ENCODE data around the gene COA7. TPM values are rescaled to one million over a fixed set of nuclear protein-coding genes. Genes with fewer than 3 reads are reported as not detected.

Gene COA7
- total RNA-seq, 1 experiment from 2014 or later, result 38.9 TPM

- Mint-ChIP-seq H3K27me3 (ENCODE audit: insufficient read depth, unreplicated experiment) (no peaks in the 10 kb centered on the region), H3K27ac (ENCODE audit: low read depth, unreplicated experiment) (no peak overlapping the region), H3K9me3 (ENCODE audit: unreplicated experiment) (no peaks in the 10 kb centered on the region), H3K4me3 (ENCODE audit: unreplicated experiment) (no peak overlapping the region), H3K4me1 (ENCODE audit: insufficient read depth, unreplicated experiment) (peaks cover 53% of the 10 kb centered on the region), H3K36me3 (ENCODE audit: insufficient read depth, unreplicated experiment) (peaks cover 5% of the 10 kb centered on the region)
- intact Hi-C loops (cut with micrococcal nuclease), result loop anchor here (10.0 kb wide), 1 partner anchor 196 kb away; no protein-coding TSS in a partner anchor
- ChIA-PET POLR2A (interaction anchor here (0.7 to 13.1 kb wide), 10 partner anchors 11 to 257 kb away, joined by 3 to 284 read pairs (median 10); partner anchors contain the start of genes ORC1, PRPF38A and TUT4), CTCF (interaction anchor here (1.7 to 1.8 kb wide), 2 partner anchors 20 to 26 kb away, joined by 9 read pairs; no protein-coding TSS in a partner anchor)
- no peak for DNase-seq (ENCODE audit: unreplicated experiment)
- no TSS peak for BruUV-seq (replicated peaks)
- TF ChIP-seq CTCF (IDR thresholded peaks at IDR 0.05; ENCODE audit: unreplicated experiment), result no peak
These were observed 37.3 kb downstream of the COA7 start for GRCh38 chr1:52660807-52661206.

DNA sequence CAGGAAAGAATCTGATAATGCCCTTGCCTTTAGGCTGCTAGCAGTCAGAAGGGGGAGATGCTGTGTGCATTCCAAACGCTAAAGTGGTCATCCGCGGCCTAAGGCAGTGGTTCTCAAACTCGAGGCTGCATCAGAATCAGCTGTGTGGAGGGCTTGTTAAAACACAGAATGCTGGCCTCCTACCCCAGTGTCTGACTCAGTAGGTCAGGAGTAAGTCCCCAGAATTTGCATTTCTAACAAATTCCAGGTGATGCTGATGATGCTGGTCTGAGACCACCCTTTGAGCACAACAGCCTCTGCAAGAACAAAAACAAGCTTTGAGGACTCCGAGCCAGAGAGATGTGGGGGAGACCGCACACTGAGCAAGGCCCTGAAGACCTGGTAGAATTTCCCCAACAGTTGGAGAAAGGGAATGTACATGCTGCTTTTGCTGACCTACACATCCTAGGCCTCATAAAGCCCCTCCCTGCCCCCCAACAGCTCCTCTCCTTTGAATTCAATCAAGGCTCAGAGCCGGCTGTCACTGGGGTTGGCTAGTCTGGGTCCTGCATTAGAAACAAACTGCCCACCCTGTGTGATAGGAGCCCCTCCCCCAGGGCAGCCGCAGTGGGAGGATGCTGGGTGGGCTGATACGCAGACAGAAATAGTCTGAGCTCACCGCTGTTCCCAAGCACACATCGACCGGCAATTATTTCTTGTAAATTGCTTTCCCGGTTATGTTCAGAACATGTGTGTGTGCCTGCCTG lies 38.1 kb downstream of the COA7 start:
- ChIA-PET POLR2A (interaction anchor here (0.7 to 13.1 kb wide), 16 partner anchors 8 to 256 kb away, joined by 3 to 284 read pairs (median 4); partner anchors contain the start of genes ORC1, PRPF38A and TUT4), CTCF (interaction anchor here (0.6 to 1.8 kb wide), 5 partner anchors 9 to 590 kb away, joined by 3 to 9 read pairs (median 9); no protein-coding TSS in a partner anchor)
- DNase-seq (ENCODE audit: unreplicated experiment), result no peak
- Mint-ChIP-seq H3K27me3 (ENCODE audit: insufficient read depth, unreplicated experiment) (no peaks in the 10 kb centered on the region), H3K9me3 (ENCODE audit: unreplicated experiment) (no peaks in the 10 kb centered on the region), H3K4me1 (ENCODE audit: insufficient read depth, unreplicated experiment) (peaks cover 49% of the 10 kb centered on the region), H3K27ac (ENCODE audit: low read depth, unreplicated experiment) (peak overlapping the region; percentile 90), H3K36me3 (ENCODE audit: insufficient read depth, unreplicated experiment) (peaks cover 5% of the 10 kb centered on the region), H3K4me3 (ENCODE audit: unreplicated experiment) (peak overlapping the region; percentile 18)
- no peak for TF ChIP-seq CTCF (IDR thresholded peaks at IDR 0.05; ENCODE audit: unreplicated experiment)
- BruUV-seq (replicated peaks), result no TSS peak
- intact Hi-C loops (cut with micrococcal nuclease), result loop anchor here (2.0 to 10.0 kb wide), 2 partner anchors 107 to 195 kb away; partner anchors contain the start of gene TUT4

GRCh38 chr1:52659356-52659755 lies 38.8 kb downstream of the COA7 start:
- H3K36me3 Mint-ChIP-seq (ENCODE audit: insufficient read depth, unreplicated experiment), result peaks cover 5% of the 10 kb centered on the region
- intact Hi-C loops (cut with micrococcal nuclease), result loop anchor here (2.0 kb wide), 1 partner anchor 107 kb away; the partner anchor contains the start of gene TUT4
- ChIA-PET CTCF (interaction anchor here (0.6 to 1.8 kb wide), 3 partner anchors 9 to 590 kb away, joined by 3 to 9 read pairs (median 9); no protein-coding TSS in a partner anchor), POLR2A (interaction anchor here (0.8 to 13.1 kb wide), 17 partner anchors 9 to 254 kb away, joined by 3 to 284 read pairs (median 5); partner anchors contain the start of gene TUT4)
- H3K4me1 Mint-ChIP-seq (ENCODE audit: insufficient read depth, unreplicated experiment), result peaks cover 47% of the 10 kb centered on the region
- H3K4me3 Mint-ChIP-seq (ENCODE audit: unreplicated experiment), result peak overlapping the region; percentile 18
- BruUV-seq (replicated peaks), result no TSS peak
- H3K27ac Mint-ChIP-seq (ENCODE audit: low read depth, unreplicated experiment), result peak overlapping the region; percentile 90
- TF ChIP-seq CTCF (IDR thresholded peaks at IDR 0.05; ENCODE audit: unreplicated experiment), result no peak
- no peaks in the 10 kb centered on the region for H3K9me3 Mint-ChIP-seq (ENCODE audit: unreplicated experiment)
- DNase-seq (ENCODE audit: unreplicated experiment), result peak; percentile 82
- no peaks in the 10 kb centered on the region for H3K27me3 Mint-ChIP-seq (ENCODE audit: insufficient read depth, unreplicated experiment)

GRCh38 chr1:52658795-52659194 lies 39.4 kb downstream of the COA7 start:
- Mint-ChIP-seq H3K4me1 (ENCODE audit: insufficient read depth, unreplicated experiment) (peaks cover 47% of the 10 kb centered on the region), H3K9me3 (ENCODE audit: unreplicated experiment) (no peaks in the 10 kb centered on the region), H3K36me3 (ENCODE audit: insufficient read depth, unreplicated experiment) (peaks cover 5% of the 10 kb centered on the region), H3K4me3 (ENCODE audit: unreplicated experiment) (peak overlapping the region; percentile 18), H3K27ac (ENCODE audit: low read depth, unreplicated experiment) (peak overlapping the region; percentile 90), H3K27me3 (ENCODE audit: insufficient read depth, unreplicated experiment) (no peaks in the 10 kb centered on the region)
- intact Hi-C loops (cut with micrococcal nuclease), result loop anchor here (2.0 kb wide), 1 partner anchor 106 kb away; the partner anchor contains the start of gene TUT4
- ChIA-PET POLR2A (interaction anchor here (0.7 to 13.1 kb wide), 19 partner anchors 9 to 253 kb away, joined by 3 to 284 read pairs (median 5); partner anchors contain the start of gene TUT4), CTCF (interaction anchor here (0.7 to 1.4 kb wide), 3 partner anchors 10 to 82 kb away, joined by 3 to 9 read pairs (median 3); no protein-coding TSS in a partner anchor)
- TF ChIP-seq CTCF (IDR thresholded peaks at IDR 0.05; ENCODE audit: unreplicated experiment), result no peak
- DNase-seq (ENCODE audit: unreplicated experiment), result peak; percentile 94
- BruUV-seq (replicated peaks), result no TSS peak

All from MCF 10A (cell line).